ENCODE measurements around the gene POC5. TPM values are rescaled to one million over a fixed set of nuclear protein-coding genes. Genes with fewer than 3 reads are reported as not detected.

The POC5 gene
- total and polyA plus RNA-seq, 2 of the 8 experiments (the other 6 are each of a cell fraction or from before 2014, with no cell fraction given) = 11.2 to 12.1 TPM

DNA sequence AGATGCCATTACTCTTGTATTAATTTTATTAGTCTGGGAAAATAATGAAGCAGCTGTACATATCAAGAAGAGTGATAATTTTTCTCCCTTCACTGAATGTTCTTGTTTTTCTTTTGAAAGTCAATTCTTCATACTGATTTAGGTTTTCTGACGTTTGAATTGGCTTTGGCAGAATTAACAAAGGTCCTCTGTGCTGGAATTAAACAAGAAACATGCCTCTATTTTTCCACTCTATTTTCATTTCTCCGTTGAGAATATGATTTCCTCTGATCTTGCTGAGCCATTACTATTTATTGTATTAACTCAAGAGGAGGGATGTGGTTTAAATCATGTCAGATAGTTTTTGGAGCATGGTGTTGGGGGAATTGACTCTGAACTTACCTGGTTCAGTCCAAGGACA lies 63.7 kb downstream of the POC5 start:
- Histone ChIP-seq H3K14ac (ENCODE audit: insufficient read length) (no peak overlapping the region), H4K91ac (replicated peaks; ENCODE audit: insufficient read length, low read length) (no peak overlapping the region), H3K56ac (replicated peaks; ENCODE audit: insufficient read length, low read depth, low read length) (no peak overlapping the region), H3K18ac (ENCODE audit: extremely low read depth, low read length) (no peak overlapping the region), H2AK5ac (ENCODE audit: low read depth, low read length) (no peak overlapping the region), H4K20me1 (replicated peaks in 1 of 2; ENCODE audit: control insufficient read depth in 1 of 2, insufficient read depth in 2 of 2, low read length in 2 of 2) (no peaks in the 10 kb centered on the region), H3K27me3 (replicated peaks in 1 of 4; ENCODE audit: control insufficient read depth in 3 of 4, extremely low read depth in 1 of 4, insufficient read depth in 3 of 4, low read length in 3 of 4) (no peaks in the 10 kb centered on the region), H3K4me1 (replicated peaks in 1 of 4; ENCODE audit: control insufficient read depth in 3 of 4, insufficient read depth in 4 of 4, low read length in 3 of 4) (peaks cover 0 to 3% (median 1%) of the 10 kb centered on the region in 4 experiments; a peak in 3 of 7 replicates), H3K23ac (ENCODE audit: insufficient read length) (no peak overlapping the region), H3K79me2 (ENCODE audit: control insufficient read depth in 1 of 2, insufficient read depth in 2 of 2, low read length in 2 of 2) (no peaks in the 10 kb centered on the region), H2BK20ac (ENCODE audit: low read length) (no peak overlapping the region), H2BK15ac (ENCODE audit: low read length) (no peak overlapping the region), H3K23me2 (ENCODE audit: low read depth, low read length) (no peaks in the 10 kb centered on the region), H4K8ac (ENCODE audit: extremely low read depth, insufficient read depth, low read length) (no peak overlapping the region), H3K27ac (ENCODE audit: low read depth, low read length) (no peak overlapping the region), H3K9me3 (ENCODE audit: insufficient read depth in 2 of 2, low read depth in 1 of 2, low read length in 1 of 2) (no peaks in the 10 kb centered on the region), H2AFZ (ENCODE audit: low read length) (no peak overlapping the region), H3K9ac (replicated peaks in 1 of 4; ENCODE audit: extremely low read depth in 1 of 4, low read depth in 3 of 4, low read length in 3 of 4) (no peak overlapping the region), H3K4me2 (ENCODE audit: insufficient read depth in 1 of 2, low read depth in 2 of 2, low read length in 2 of 2) (no peak overlapping the region), H3K4ac (replicated peaks; ENCODE audit: insufficient read length, low read depth, low read length) (no peak overlapping the region), H2BK12ac (ENCODE audit: low read depth, low read length) (no peak overlapping the region), H4K5ac (ENCODE audit: insufficient read length, low read depth, low read length) (no peak overlapping the region), H2BK5ac (ENCODE audit: low read depth, low read length) (no peak overlapping the region), H3K36me3 (ENCODE audit: control insufficient read depth in 2 of 4, insufficient read depth in 4 of 4, low read length in 3 of 4) (no peaks in the 10 kb centered on the region), H3K4me3 (ENCODE audit: extremely low read depth in 1 of 4, insufficient read depth in 2 of 4, low read depth in 3 of 4, low read length in 4 of 4) (no peak overlapping the region), H2BK120ac (replicated peaks; ENCODE audit: low read depth, low read length) (no peak overlapping the region), H3K79me1 (ENCODE audit: low read depth, low read length) (no peaks in the 10 kb centered on the region)
- WGBS, 2 experiments (ENCODE audit: extremely low coverage in 1 of 2, insufficient coverage in 1 of 2, insufficient read length in 1 of 2, insufficient replicate concordance in 2 of 2, low coverage in 1 of 2, low lambda C conversion rate in 2 of 2, missing lambda C conversion rate in 1 of 2) = 85% methylated on average over 2 of the region's 2 CpGs; no CpG with 5 or more reads in 1 of the 2 experiments
- TF ChIP-seq NANOG (IDR thresholded peaks at IDR 0.05; ENCODE audit: insufficient read depth, low read depth, low read length, poor library complexity, severe bottlenecking) = no peak
- TF ChIP-seq, protein P1, sequence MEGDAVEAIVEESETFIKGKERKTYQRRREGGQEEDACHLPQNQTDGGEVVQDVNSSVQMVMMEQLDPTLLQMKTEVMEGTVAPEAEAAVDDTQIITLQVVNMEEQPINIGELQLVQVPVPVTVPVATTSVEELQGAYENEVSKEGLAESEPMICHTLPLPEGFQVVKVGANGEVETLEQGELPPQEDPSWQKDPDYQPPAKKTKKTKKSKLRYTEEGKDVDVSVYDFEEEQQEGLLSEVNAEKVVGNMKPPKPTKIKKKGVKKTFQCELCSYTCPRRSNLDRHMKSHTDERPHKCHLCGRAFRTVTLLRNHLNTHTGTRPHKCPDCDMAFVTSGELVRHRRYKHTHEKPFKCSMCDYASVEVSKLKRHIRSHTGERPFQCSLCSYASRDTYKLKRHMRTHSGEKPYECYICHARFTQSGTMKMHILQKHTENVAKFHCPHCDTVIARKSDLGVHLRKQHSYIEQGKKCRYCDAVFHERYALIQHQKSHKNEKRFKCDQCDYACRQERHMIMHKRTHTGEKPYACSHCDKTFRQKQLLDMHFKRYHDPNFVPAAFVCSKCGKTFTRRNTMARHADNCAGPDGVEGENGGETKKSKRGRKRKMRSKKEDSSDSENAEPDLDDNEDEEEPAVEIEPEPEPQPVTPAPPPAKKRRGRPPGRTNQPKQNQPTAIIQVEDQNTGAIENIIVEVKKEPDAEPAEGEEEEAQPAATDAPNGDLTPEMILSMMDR (IDR thresholded peaks at IDR 0.05; ENCODE audit: control extremely low read depth in 1 of 3, insufficient read depth in 1 of 3, low read depth in 1 of 3, low read length in 3 of 3) = no peak
- TF ChIP-seq GTF2F1 (IDR thresholded peaks at IDR 0.05; ENCODE audit: borderline replicate concordance, low read depth, low read length) = no peak
- no peak for TF ChIP-seq SIRT6 (IDR thresholded peaks at IDR 0.05; ENCODE audit: low read length)
- TF ChIP-seq TAF1 (IDR thresholded peaks at IDR 0.05; ENCODE audit: low read depth, low read length) = no peak
- TF ChIP-seq BACH1 (IDR thresholded peaks at IDR 0.05; ENCODE audit: low read length) = no peak
- TF ChIP-seq, protein P2, sequence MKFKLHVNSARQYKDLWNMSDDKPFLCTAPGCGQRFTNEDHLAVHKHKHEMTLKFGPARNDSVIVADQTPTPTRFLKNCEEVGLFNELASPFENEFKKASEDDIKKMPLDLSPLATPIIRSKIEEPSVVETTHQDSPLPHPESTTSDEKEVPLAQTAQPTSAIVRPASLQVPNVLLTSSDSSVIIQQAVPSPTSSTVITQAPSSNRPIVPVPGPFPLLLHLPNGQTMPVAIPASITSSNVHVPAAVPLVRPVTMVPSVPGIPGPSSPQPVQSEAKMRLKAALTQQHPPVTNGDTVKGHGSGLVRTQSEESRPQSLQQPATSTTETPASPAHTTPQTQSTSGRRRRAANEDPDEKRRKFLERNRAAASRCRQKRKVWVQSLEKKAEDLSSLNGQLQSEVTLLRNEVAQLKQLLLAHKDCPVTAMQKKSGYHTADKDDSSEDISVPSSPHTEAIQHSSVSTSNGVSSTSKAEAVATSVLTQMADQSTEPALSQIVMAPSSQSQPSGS (IDR thresholded peaks at IDR 0.05; ENCODE audit: low read length) = no peak
- no peak for TF ChIP-seq POLR2A (IDR thresholded peaks at IDR 0.05; ENCODE audit: control extremely low read depth in 1 of 2, low read depth in 2 of 2, low read length in 2 of 2)
- ChIA-PET CTCF (ENCODE audit: partially characterized antibody) (interaction anchor here (0.6 to 2.9 kb wide), 5 partner anchors 11 to 417 kb away, joined by 3 to 9 read pairs (median 3); no protein-coding TSS in a partner anchor), POLR2A (ENCODE audit: partially characterized antibody) (no interaction called here)
- no peak for FAIRE-seq
- DNase-seq (ENCODE audit: low read depth in 1 of 2, low spot score in 2 of 2) = no peak

All from H1 (cell line).